Activated naive CD8-positive, alpha-beta T cell treated with anti-CD3 and anti-CD28 coated beads for 36 hours (primary cell): Measurements from ENCODE around the gene LPIN1. TPM values are rescaled to one million over a fixed set of nuclear protein-coding genes. Genes with fewer than 3 reads are reported as not detected.

Source experiments
- DNase-seq: peaks from one replicate; pipeline ENCODE4 v3.0.0; 2021
- H3K27ac Mint-ChIP-seq: one replicate; pipeline ENCODE4 v1.8.0; 2022; ENCODE audit warnings: mild to moderate bottlenecking, moderate library complexity, mixed read lengths
- H3K27me3 Mint-ChIP-seq: one replicate; pipeline ENCODE4 v1.8.0; 2022; ENCODE audit warnings: mild to moderate bottlenecking, mixed read lengths
- H3K36me3 Mint-ChIP-seq: one replicate; pipeline ENCODE4 v1.8.0; 2021; ENCODE audit warnings: mild to moderate bottlenecking, mixed read lengths
- H3K4me1 Mint-ChIP-seq: one replicate; pipeline ENCODE4 v1.8.0; 2021; ENCODE audit warnings: mixed read lengths
- H3K4me3 Mint-ChIP-seq: one replicate; pipeline ENCODE4 v1.8.0; 2022; ENCODE audit warnings: mild to moderate bottlenecking, moderate library complexity, mixed read lengths
- H3K9me3 Mint-ChIP-seq: one replicate; pipeline ENCODE4 v1.8.0; 2022; ENCODE audit warnings: mixed read lengths
- total RNA-seq, 2 experiments: library from RNA; stranded (reverse); gene quantifications; one replicate each; pipeline ENCODE4 v1.2.3, GENCODE V29; 2021

The LPIN1 gene
- total RNA-seq, 2 experiments from 2014 or later, result 24.1 to 25.2 TPM

DNA sequence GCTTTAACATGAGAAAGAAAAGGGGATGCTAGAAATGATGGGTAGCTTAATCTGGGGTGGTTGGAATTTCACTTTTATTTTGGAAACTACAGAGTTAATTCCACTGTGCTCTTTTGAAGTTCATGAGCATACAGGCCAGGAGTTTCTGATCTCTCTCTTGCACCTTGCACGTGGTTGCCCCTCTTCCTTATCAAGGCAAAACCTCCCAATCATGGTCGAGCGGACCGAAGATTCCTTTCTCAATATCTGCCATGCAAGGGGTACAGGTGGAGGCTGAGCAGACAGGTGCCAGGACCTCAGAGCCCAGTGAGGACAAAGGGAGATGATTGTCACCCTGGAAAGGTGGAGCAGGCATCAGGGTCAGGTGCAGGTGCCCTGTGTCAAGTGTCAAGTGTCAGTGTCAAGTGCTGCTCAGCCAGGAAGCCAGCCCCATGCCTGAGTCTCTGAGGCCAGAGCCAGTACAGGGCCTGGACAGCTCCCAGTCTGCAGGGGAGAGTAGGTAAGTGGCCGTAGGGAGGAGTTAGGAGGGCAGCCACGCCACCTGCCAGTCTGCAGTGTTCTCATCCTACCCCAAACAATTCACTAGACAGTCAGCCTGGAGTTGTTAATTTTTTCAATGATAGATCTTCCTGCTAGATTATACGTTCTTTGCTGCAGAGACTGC lies 42.2 kb downstream of the LPIN1 start:
- no peaks in the 10 kb centered on the region for H3K27me3 Mint-ChIP-seq
- H3K27ac Mint-ChIP-seq, result no peak overlapping the region
- H3K9me3 Mint-ChIP-seq, result no peaks in the 10 kb centered on the region
- peaks cover 35% of the 10 kb centered on the region for H3K36me3 Mint-ChIP-seq
- no peak overlapping the region for H3K4me3 Mint-ChIP-seq
- DNase-seq, result no peak
- H3K4me1 Mint-ChIP-seq, result no peaks in the 10 kb centered on the region

- Mint-ChIP-seq H3K36me3 (peaks cover 35% of the 10 kb centered on the region), H3K4me1 (no peaks in the 10 kb centered on the region), H3K27me3 (no peaks in the 10 kb centered on the region), H3K4me3 (no peak overlapping the region), H3K9me3 (no peaks in the 10 kb centered on the region), H3K27ac (no peak overlapping the region)
- no peak for DNase-seq
Observed at GRCh38 chr2:11789243-11789642, 42.8 kb downstream of the LPIN1 start.

DNA sequence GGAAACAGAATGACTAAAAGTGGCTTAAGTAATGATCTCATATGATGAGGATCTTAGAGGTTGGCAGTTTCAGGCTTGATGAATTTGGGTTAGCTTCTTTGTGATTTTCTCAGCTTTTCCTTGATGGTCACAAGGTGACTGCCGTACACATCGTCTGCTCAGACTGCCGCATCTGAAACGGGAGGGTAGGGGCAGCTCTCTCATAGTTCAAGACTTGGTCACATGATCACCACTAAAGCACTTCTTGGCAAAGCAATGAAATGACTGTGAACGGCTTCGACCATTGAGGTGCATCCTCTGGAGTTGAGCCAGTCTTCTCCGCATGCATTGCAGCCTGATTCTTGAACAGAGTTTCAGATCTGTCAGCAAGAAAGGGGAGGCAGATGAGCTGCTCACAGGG lies 43.8 kb downstream of the LPIN1 start:
- Mint-ChIP-seq H3K4me1 (no peaks in the 10 kb centered on the region), H3K27me3 (no peaks in the 10 kb centered on the region), H3K36me3 (peaks cover 30% of the 10 kb centered on the region)

GRCh38 chr2:11795590-11795989 lies 49.2 kb downstream of the LPIN1 start:
- Mint-ChIP-seq H3K4me1 (no peaks in the 10 kb centered on the region), H3K9me3 (no peaks in the 10 kb centered on the region), H3K27me3 (no peaks in the 10 kb centered on the region), H3K4me3 (no peak overlapping the region), H3K27ac (no peak overlapping the region), H3K36me3 (peaks cover 26% of the 10 kb centered on the region)
- DNase-seq, result no peak

More for the DNA sequence above, 43.8 kb downstream of the LPIN1 start:
- Mint-ChIP-seq H3K4me3 (no peak overlapping the region), H3K9me3 (no peaks in the 10 kb centered on the region), H3K27ac (no peak overlapping the region)
- DNase-seq, result no peak

- Mint-ChIP-seq H3K27ac (no peak overlapping the region), H3K9me3 (no peaks in the 10 kb centered on the region), H3K4me3 (no peak overlapping the region), H3K27me3 (no peaks in the 10 kb centered on the region), H3K4me1 (no peaks in the 10 kb centered on the region), H3K36me3 (peaks cover 22% of the 10 kb centered on the region)
- no peak for DNase-seq
Observed at GRCh38 chr2:11796190-11797171, 50.0 kb downstream of the LPIN1 start.

DNA sequence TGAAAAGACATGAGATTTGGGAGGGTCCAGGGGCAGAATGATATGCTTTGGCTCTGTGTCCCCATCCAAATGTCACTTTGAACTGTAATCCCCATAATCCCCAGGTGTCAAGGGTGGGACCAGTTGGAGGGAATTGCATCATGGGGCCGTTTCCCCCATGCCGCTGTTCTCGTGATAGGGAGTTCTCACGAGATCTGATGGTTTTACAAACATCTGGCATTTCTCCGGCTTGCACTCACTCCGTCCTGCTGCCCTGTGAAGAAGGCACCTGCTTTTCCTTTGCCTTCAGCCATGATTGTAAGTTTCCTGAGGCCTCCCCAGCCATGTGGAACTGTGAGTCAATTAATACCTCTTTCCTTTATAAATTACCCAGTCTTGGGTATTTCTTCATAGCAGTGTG lies 51.4 kb downstream of the LPIN1 start:
- no peak for DNase-seq
- Mint-ChIP-seq H3K9me3 (no peaks in the 10 kb centered on the region), H3K36me3 (peaks cover 14% of the 10 kb centered on the region), H3K27me3 (no peaks in the 10 kb centered on the region), H3K27ac (no peak overlapping the region), H3K4me3 (no peak overlapping the region), H3K4me1 (no peaks in the 10 kb centered on the region)

DNA sequence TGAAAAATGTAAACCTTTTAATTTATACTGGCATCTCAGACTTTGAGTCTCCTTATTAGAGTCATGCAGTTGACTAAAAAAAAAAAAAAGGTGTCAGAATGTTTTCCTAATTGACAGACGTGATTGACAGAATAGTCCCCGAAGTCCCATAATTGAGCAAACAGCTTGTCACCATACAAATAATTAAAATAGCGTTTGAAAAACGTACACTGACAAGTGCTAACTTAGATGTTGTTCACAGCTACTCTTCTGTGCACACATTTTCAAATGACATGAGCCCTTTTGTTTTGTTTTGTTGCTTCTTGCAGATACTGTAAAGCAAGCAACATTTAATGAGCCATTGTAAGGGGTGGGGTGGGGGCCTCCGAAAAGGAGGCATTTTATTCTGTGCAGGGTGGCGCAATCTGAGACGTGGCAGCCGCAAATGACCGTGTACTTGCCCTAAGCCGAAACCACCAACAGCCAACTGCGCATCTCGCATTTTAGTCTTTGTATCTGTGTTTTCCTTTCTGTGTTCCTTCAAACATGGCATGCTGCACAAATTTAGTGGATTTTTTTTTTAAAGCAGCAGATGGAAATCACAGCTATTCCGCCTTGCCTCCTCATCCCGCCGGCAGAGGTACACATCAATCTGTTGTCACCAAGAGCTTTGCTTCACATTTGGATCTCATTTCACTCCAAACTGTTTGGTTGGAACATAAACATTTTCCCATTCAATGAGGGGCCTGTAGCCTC lies 52.4 kb downstream of the LPIN1 start:
- no peak for DNase-seq
- Mint-ChIP-seq H3K4me3 (no peak overlapping the region), H3K27ac (no peak overlapping the region), H3K4me1 (no peaks in the 10 kb centered on the region), H3K9me3 (no peaks in the 10 kb centered on the region), H3K27me3 (no peaks in the 10 kb centered on the region), H3K36me3 (peaks cover 8% of the 10 kb centered on the region)

DNA sequence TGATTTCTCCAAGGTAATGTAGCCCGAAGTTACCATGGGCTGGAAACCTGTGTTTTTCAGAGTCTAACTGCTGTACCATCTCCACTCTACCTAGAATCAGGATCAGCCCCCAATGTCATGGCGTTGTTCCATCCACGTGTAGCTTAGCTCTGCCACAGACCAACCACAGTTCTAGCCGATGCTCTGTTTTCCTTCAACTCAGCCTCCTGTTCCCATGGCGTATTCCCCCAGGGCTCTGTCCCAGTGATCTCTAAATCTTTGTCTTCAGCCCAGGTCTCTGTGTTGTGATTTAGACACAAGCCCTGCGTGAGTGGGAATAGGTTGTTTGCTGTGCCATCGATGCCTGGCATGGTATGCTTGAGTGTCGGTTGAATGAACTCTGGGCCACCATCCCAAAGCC lies 53.4 kb downstream of the LPIN1 start:
- Mint-ChIP-seq H3K4me1 (no peaks in the 10 kb centered on the region), H3K27ac (no peak overlapping the region), H3K36me3 (peaks cover 11% of the 10 kb centered on the region), H3K9me3 (no peaks in the 10 kb centered on the region), H3K27me3 (no peaks in the 10 kb centered on the region), H3K4me3 (no peak overlapping the region)
- DNase-seq, result no peak

DNA sequence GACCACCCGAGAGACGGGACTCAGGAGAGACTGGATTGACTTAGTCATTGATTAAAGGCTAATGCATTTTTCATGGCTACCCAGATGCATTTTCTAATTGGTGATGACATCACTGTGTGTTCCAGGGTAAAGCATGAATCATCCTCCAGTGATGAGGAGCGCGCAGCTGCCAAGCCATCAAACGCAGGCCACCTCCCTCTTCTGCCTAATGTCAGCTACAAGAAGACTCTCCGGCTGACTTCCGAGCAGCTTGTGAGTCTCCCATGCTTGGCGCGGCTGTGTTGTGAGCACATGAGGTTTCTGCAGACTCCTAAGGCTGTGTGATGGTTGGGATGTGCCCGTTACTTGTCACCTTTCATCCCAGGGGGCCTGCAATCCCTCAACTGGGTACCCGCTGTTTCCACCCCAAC lies 56.4 kb downstream of the LPIN1 start:
- Mint-ChIP-seq H3K4me1 (peaks cover 7% of the 10 kb centered on the region), H3K27me3 (no peaks in the 10 kb centered on the region), H3K27ac (no peak overlapping the region), H3K36me3 (peaks cover 13% of the 10 kb centered on the region), H3K9me3 (no peaks in the 10 kb centered on the region), H3K4me3 (no peak overlapping the region)
- DNase-seq, result no peak

DNA sequence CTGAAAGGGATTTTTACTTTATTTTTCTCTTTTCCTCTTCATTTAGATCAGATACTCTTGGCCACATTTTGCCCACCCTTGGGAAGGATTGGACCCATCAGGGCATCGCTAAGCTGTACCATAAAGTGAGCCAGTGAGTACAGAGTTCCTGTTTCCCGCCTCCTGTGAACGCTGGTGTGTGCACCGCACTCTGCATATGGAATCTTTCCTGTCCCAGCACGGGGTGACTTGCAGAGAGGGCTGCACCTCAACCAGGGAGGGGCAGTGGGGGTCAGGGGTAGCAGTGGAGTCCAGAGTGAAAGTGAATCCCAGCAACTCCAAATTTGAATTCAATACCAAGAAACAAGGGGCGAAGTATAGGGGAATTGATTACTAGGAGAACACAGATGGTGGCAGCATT lies 58.6 kb downstream of the LPIN1 start:
- peaks cover 9% of the 10 kb centered on the region for H3K4me1 Mint-ChIP-seq
- H3K36me3 Mint-ChIP-seq, result peaks cover 20% of the 10 kb centered on the region
- no peak for DNase-seq
- H3K9me3 Mint-ChIP-seq, result no peaks in the 10 kb centered on the region
- H3K27me3 Mint-ChIP-seq, result no peaks in the 10 kb centered on the region
- H3K27ac Mint-ChIP-seq, result no peak overlapping the region
- H3K4me3 Mint-ChIP-seq, result no peak overlapping the region

- Mint-ChIP-seq H3K4me1 (peaks cover 9% of the 10 kb centered on the region), H3K9me3 (no peaks in the 10 kb centered on the region), H3K27me3 (no peaks in the 10 kb centered on the region), H3K36me3 (peaks cover 20% of the 10 kb centered on the region), H3K27ac (no peak overlapping the region), H3K4me3 (no peak overlapping the region)
- DNase-seq, result no peak
Observed at GRCh38 chr2:11805920-11806319, 59.5 kb downstream of the LPIN1 start.

DNA sequence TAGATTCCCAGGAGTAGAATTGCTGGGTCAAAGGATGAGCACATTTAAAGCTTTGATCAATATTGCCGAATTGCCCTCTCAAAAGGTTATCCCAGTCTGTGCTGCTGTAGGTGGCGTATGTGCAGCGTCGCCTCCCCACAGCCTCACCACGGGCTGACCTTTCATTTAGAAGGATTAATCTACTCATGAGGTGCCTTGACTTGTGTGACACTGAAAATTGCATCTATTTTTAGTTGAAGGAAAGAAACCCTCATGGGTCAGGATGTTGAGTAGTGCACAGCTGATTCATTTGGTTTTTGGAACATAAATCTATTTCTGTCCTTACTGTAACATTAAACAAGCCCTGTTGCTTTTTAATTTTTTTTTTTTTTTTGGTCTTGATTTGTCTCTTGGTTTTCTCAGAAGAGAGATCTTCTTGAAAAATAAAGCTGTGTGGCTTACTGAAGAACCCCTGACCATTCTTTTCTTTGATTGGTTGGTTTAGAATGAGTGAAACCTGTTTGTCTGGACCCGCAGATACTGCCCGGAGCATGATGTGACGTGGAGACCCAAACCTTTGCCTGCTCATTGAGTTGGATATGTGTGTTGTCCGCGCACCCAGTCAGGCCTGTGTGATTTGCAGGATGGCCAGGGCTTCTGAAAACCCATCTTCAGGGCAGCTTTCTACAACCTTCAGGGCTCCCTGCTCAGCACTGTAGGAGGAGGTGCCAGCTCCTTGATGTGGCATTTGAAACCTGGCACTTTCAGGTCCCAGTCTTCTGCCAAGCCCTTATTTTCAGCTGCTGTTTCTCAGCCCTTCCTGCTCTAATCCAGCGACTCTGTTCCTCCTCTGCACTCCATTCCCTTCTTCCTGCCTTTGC lies 61.0 kb downstream of the LPIN1 start:
- Mint-ChIP-seq H3K36me3 (peaks cover 23% of the 10 kb centered on the region), H3K27ac (peak overlapping the region; percentile 52), H3K4me1 (peaks cover 10% of the 10 kb centered on the region), H3K27me3 (no peaks in the 10 kb centered on the region), H3K9me3 (no peaks in the 10 kb centered on the region), H3K4me3 (no peak overlapping the region)
- peak; percentile 10 for DNase-seq

DNA sequence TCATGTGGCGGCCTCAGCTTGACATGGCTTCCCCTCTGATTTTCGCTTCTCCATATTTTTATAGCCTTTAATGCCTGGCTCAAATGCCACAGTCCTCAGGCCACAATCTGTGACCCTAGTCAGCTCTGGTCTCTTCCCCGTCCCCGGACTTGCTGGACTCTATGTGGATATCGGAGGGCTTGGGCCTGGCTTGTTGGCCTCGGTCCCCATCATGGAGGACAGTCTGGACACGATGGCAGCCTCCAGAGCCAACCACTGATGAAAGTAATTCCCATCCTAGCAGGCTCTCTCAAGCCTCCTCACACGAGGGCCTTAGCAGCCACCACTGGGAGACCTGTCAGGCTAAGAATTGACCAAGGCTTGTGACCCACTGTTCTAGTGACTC lies 61.6 kb downstream of the LPIN1 start:
- Mint-ChIP-seq H3K36me3 (peaks cover 26% of the 10 kb centered on the region), H3K9me3 (no peaks in the 10 kb centered on the region), H3K27ac (peak overlapping the region; percentile 52), H3K27me3 (no peaks in the 10 kb centered on the region), H3K4me3 (no peak overlapping the region), H3K4me1 (peaks cover 12% of the 10 kb centered on the region)
- DNase-seq, result no peak

- Mint-ChIP-seq H3K4me3 (no peak overlapping the region), H3K36me3 (peaks cover 29% of the 10 kb centered on the region), H3K27ac (no peak overlapping the region), H3K27me3 (no peaks in the 10 kb centered on the region), H3K9me3 (no peaks in the 10 kb centered on the region), H3K4me1 (peaks cover 12% of the 10 kb centered on the region)
- DNase-seq, result no peak
Observed at GRCh38 chr2:11809586-11810236, 63.3 kb downstream of the LPIN1 start.
